ENCODE results near the gene HDAC1. TPM values are rescaled to one million over a fixed set of nuclear protein-coding genes. Genes with fewer than 3 reads are reported as not detected.

HDAC1 gene
- total and polyA plus RNA-seq, 2 of the 13 experiments (the other 11 are each of a cell fraction or from before 2014, with no cell fraction given), result 93.5 to 189 TPM

GRCh38 chr1:32321712-32322291 is 29.9 kb downstream of the HDAC1 start (continued):
- TF ChIP-seq, protein P1, sequence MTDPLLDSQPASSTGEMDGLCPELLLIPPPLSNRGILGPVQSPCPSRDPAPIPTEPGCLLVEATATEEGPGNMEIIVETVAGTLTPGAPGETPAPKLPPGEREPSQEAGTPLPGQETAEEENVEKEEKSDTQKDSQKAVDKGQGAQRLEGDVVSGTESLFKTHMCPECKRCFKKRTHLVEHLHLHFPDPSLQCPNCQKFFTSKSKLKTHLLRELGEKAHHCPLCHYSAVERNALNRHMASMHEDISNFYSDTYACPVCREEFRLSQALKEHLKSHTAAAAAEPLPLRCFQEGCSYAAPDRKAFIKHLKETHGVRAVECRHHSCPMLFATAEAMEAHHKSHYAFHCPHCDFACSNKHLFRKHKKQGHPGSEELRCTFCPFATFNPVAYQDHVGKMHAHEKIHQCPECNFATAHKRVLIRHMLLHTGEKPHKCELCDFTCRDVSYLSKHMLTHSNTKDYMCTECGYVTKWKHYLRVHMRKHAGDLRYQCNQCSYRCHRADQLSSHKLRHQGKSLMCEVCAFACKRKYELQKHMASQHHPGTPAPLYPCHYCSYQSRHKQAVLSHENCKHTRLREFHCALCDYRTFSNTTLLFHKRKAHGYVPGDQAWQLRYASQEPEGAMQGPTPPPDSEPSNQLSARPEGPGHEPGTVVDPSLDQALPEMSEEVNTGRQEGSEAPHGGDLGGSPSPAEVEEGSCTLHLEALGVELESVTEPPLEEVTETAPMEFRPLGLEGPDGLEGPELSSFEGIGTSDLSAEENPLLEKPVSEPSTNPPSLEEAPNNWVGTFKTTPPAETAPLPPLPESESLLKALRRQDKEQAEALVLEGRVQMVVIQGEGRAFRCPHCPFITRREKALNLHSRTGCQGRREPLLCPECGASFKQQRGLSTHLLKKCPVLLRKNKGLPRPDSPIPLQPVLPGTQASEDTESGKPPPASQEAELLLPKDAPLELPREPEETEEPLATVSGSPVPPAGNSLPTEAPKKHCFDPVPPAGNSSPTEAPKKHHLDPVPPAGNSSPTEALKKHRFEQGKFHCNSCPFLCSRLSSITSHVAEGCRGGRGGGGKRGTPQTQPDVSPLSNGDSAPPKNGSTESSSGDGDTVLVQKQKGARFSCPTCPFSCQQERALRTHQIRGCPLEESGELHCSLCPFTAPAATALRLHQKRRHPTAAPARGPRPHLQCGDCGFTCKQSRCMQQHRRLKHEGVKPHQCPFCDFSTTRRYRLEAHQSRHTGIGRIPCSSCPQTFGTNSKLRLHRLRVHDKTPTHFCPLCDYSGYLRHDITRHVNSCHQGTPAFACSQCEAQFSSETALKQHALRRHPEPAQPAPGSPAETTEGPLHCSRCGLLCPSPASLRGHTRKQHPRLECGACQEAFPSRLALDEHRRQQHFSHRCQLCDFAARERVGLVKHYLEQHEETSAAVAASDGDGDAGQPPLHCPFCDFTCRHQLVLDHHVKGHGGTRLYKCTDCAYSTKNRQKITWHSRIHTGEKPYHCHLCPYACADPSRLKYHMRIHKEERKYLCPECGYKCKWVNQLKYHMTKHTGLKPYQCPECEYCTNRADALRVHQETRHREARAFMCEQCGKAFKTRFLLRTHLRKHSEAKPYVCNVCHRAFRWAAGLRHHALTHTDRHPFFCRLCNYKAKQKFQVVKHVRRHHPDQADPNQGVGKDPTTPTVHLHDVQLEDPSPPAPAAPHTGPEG (CRISPR knock-in tag; IDR thresholded peaks at IDR 0.05), result no peak
- no peak for TF ChIP-seq MLLT10 (CRISPR knock-in tag; IDR thresholded peaks at IDR 0.05)
- TF ChIP-seq ARNT (IDR thresholded peaks at IDR 0.05), result no peak
- no peak for TF ChIP-seq SMARCE1 (IDR thresholded peaks at IDR 0.05; ENCODE audit: borderline replicate concordance)
- no peak for TF ChIP-seq ZNF441 (CRISPR knock-in tag; IDR thresholded peaks at IDR 0.05; ENCODE audit: borderline replicate concordance)
- TF ChIP-seq JDP2 (CRISPR knock-in tag; IDR thresholded peaks at IDR 0.05; ENCODE audit: borderline replicate concordance), result no peak
- TF ChIP-seq ZNF558 (CRISPR knock-in tag; IDR thresholded peaks at IDR 0.05; ENCODE audit: borderline replicate concordance), result no peak
- no peak for TF ChIP-seq SNRNP70 (IDR thresholded peaks at IDR 0.05; ENCODE audit: low read depth, low read length)
- TF ChIP-seq SOX6 (IDR thresholded peaks at IDR 0.05), result no peak
- TF ChIP-seq SOX6 (CRISPR knock-in tag; IDR thresholded peaks at IDR 0.05), result peak; percentile 82
- TF ChIP-seq ZNF7 (CRISPR knock-in tag; IDR thresholded peaks at IDR 0.05), result no peak
- peak; percentile 73; the same call in 1 of the 2 replicates for TF ChIP-seq ZNF292 (CRISPR knock-in tag; IDR thresholded peaks at IDR 0.05; ENCODE audit: borderline replicate concordance, low read depth)
- TF ChIP-seq, protein P2, sequence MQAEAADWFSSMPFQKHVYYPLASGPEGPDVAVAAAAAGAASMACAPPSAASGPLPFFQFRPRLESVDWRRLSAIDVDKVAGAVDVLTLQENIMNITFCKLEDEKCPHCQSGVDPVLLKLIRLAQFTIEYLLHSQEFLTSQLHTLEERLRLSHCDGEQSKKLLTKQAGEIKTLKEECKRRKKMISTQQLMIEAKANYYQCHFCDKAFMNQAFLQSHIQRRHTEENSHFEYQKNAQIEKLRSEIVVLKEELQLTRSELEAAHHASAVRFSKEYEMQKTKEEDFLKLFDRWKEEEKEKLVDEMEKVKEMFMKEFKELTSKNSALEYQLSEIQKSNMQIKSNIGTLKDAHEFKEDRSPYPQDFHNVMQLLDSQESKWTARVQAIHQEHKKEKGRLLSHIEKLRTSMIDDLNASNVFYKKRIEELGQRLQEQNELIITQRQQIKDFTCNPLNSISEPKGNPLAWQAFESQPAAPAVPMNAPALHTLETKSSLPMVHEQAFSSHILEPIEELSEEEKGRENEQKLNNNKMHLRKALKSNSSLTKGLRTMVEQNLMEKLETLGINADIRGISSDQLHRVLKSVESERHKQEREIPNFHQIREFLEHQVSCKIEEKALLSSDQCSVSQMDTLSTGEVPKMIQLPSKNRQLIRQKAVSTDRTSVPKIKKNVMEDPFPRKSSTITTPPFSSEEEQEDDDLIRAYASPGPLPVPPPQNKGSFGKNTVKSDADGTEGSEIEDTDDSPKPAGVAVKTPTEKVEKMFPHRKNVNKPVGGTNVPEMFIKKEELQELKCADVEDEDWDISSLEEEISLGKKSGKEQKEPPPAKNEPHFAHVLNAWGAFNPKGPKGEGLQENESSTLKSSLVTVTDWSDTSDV (CRISPR knock-in tag; IDR thresholded peaks at IDR 0.05), result no peak
- TF ChIP-seq ZNF230 (CRISPR knock-in tag; IDR thresholded peaks at IDR 0.05), result no peak
- no peak for TF ChIP-seq GPBP1L1 (CRISPR knock-in tag; IDR thresholded peaks at IDR 0.05)
- no peak for TF ChIP-seq ZBTB8A (CRISPR knock-in tag; IDR thresholded peaks at IDR 0.05; ENCODE audit: borderline replicate concordance, low read depth)
- TF ChIP-seq ZNF124 (CRISPR knock-in tag; IDR thresholded peaks at IDR 0.05), result peak; percentile 44; the same call in 1 of the 2 replicates
- no peak for TF ChIP-seq ZNF678 (CRISPR knock-in tag; IDR thresholded peaks at IDR 0.05)
- TF ChIP-seq ZNF615 (CRISPR knock-in tag; IDR thresholded peaks at IDR 0.05; ENCODE audit: borderline replicate concordance), result no peak; the same call in 1 of the 2 replicates
- TF ChIP-seq, protein P3, sequence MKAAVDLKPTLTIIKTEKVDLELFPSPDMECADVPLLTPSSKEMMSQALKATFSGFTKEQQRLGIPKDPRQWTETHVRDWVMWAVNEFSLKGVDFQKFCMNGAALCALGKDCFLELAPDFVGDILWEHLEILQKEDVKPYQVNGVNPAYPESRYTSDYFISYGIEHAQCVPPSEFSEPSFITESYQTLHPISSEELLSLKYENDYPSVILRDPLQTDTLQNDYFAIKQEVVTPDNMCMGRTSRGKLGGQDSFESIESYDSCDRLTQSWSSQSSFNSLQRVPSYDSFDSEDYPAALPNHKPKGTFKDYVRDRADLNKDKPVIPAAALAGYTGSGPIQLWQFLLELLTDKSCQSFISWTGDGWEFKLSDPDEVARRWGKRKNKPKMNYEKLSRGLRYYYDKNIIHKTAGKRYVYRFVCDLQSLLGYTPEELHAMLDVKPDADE (CRISPR knock-in tag; IDR thresholded peaks at IDR 0.05), result no peak

All from HepG2 (cell line).